Heart right ventricle (tissue), 16 donors: ENCODE data around the gene NIPBL. TPM values are rescaled to one million over a fixed set of nuclear protein-coding genes. Genes with fewer than 3 reads are reported as not detected.

Experiments used
- ATAC-seq, 8 donors: fragments of 200-7000 bp; cut with Tn5 transposase; one replicate each; pipeline ENCODE4 v1.9.1; 2020; ENCODE audit warnings: mild to moderate bottlenecking in 8 of 8, moderate library complexity in 8 of 8, moderate number of reproducible peaks in 1 of 8
- DNase-seq, 2 donors: peaks; one replicate each; pipeline ENCODE4 v3.0.0-alpha.2; 2020
- H3K27ac ChIP-seq, 10 donors: fragments of 200-600 bp; sonication (generic) in 2 of 10; one replicate each; pipeline versions ENCODE4 v1.5.0 to v1.8.0; 2020 to 2022; ENCODE audit warnings: mild to moderate bottlenecking in 3 of 10
- H3K27me3 ChIP-seq, 7 donors: fragments of 200-600 bp; one replicate each; pipeline ENCODE4 v1.8.0; 2021 to 2022; ENCODE audit warnings: mild to moderate bottlenecking in 2 of 7
- H3K36me3 ChIP-seq, 9 donors: fragments of 200-600 bp; sonication (generic) in 1 of 9; one replicate each; pipeline versions ENCODE4 v1.5.0 to v1.8.0; 2020 to 2022; ENCODE audit warnings: mild to moderate bottlenecking in 2 of 9
- H3K4me1 ChIP-seq, 9 donors: fragments of 200-600 bp; sonication (generic) in 1 of 9; one replicate each; pipeline versions ENCODE4 v1.5.0 to v1.8.0; 2020 to 2022; ENCODE audit warnings: mild to moderate bottlenecking in 4 of 9
- H3K4me3 ChIP-seq, 10 donors: fragments of 200-600 bp; sonication (generic) in 2 of 10; one replicate each; pipeline versions ENCODE4 v1.5.0 to v1.8.0; 2020 to 2022; ENCODE audit warnings: mild to moderate bottlenecking in 7 of 10, moderate library complexity in 2 of 10
- H3K9me3 ChIP-seq, 11 donors: fragments of 200-600 bp in 10 of 11; sonication (generic) in 2 of 11; one replicate each; pipeline versions ENCODE4 v1.5.0 to v1.8.0; 2013 to 2022; ENCODE audit warnings: mild to moderate bottlenecking in 2 of 11, control low read depth in 1 of 11, moderate library complexity in 1 of 11
- WGBS, 2 donors: extraction: QIAGEN DNeasy Blood & Tissue Kit; methylation state at CpG; one replicate each; pipeline ENCODE4 v1.1.7; 2013; ENCODE audit warnings: inconsistent platforms in 1 of 2; 5-methylcytosine and 5-hydroxymethylcytosine counted together
- intact Hi-C, 10 donors: fragments of 100-400 bp; cut with DNase I; formaldehyde crosslinking; loops; one replicate each; pipeline versions ENCODE4 v1.11.1 to v1.14.2; 2022
- polyA plus RNA-seq, 2 donors: library from polyadenylated mRNA; stranded (reverse); fragments of 200-250 nt; gene quantifications; one replicate each; pipeline ENCODE4 v1.2.3, GENCODE V29; 2013
- total RNA-seq, 10 donors: library from RNA; stranded (reverse); fragmentation: NEBNext Ultra II Directional in 3 of 10; extraction: Animal tissue kit (Norgen Biotek cat#: 25700) in 3 of 10; gene quantifications; one replicate each; pipeline versions ENCODE4 v1.2.1 to v1.2.4, GENCODE V29; 2021 to 2023
- TF ChIP-seq, protein P1 (sequence below), 9 donors: fragments of 200-600 bp; sonication (generic) in 2 of 9; IDR thresholded peaks; one replicate each; pipeline versions ENCODE4 v1.5.0 to v1.8.0; 2021 to 2022; ENCODE audit warnings: antibody characterized with exemption in 9 of 9, mild to moderate bottlenecking in 5 of 9, moderate library complexity in 1 of 9
- donor health status: Arrhythmogenic right ventricular cardiomyopathy.
- donor health status: ischemic (EF 13 %, LVEDD 7.1; RV severe dilation, severe dysfunction).
- donor health status: healthy with polysubstance abuse.
- donor health status: DM: no; HTN: yes; CAD: no.
- donor health status: DM: no; HTN: no; CAD: no.
- donor health status: ischemic (EF 25% LVEDD 6.9; RV normal size, moderate dysfunction).
- donor health status: ischemic (EF 25% LVEDD 5.7; RV mildly dilated, moderate dysfunction).
- donor health status: healthy.
- donor health status: DM: yes; HTN: yes; CAD: no.
- donor health status: Ischemic cardiomyopathy.
- donor health status: ischemic (EF 35%, LVEDD 5.7; RV mildly dilated, moderate dysfunction).
- donor health status: nonischemic (EF 11% LVEDD 7.7; RV severe dilation, severe dysfunction).
- donor health status: DM: yes; HTN: yes; CAD: no.
- donor health status: PGD.
- donor health status: ischemic (EF 29% LVEDD 5.4; RV normal size, mild dysfunction).
- donor health status: nonischemic (EF 23%, LVEDD 6.1; RV moderate dilation, normal function).

Gene NIPBL
- total and polyA plus RNA-seq, 12 donors: 9.9 to 52.3 (median 43.3) TPM

DNA sequence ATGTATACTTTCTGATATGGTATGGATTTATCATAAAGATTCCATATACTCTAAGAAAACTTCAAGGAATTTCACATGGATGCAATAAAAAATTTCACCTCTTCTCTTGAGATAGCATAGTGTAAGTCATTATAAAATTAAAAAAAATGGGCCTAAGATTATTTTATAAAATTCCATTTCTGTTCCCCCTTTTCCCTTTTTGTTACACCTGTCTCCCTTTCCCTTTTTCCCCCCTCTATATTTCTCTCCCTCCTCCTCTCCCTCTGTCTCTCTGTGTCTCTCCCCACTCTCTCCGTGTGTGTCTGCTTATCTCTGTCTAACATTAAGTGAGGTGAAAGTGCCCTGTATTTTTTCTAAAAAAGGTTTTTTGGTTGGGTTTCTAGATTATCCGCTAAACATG, 180.2 kb downstream of the NIPBL start:
- Histone ChIP-seq H3K27me3 (no peaks in the 10 kb centered on the region), H3K4me3 (no peak overlapping the region), H3K27ac (no peak overlapping the region), H3K36me3 (peaks cover 0 to 100% (median 60%) of the 10 kb centered on the region in 9 donors), H3K9me3 (no peaks in the 10 kb centered on the region), H3K4me1 (no peaks in the 10 kb centered on the region)
- no peak for DNase-seq
- TF ChIP-seq, protein P1, sequence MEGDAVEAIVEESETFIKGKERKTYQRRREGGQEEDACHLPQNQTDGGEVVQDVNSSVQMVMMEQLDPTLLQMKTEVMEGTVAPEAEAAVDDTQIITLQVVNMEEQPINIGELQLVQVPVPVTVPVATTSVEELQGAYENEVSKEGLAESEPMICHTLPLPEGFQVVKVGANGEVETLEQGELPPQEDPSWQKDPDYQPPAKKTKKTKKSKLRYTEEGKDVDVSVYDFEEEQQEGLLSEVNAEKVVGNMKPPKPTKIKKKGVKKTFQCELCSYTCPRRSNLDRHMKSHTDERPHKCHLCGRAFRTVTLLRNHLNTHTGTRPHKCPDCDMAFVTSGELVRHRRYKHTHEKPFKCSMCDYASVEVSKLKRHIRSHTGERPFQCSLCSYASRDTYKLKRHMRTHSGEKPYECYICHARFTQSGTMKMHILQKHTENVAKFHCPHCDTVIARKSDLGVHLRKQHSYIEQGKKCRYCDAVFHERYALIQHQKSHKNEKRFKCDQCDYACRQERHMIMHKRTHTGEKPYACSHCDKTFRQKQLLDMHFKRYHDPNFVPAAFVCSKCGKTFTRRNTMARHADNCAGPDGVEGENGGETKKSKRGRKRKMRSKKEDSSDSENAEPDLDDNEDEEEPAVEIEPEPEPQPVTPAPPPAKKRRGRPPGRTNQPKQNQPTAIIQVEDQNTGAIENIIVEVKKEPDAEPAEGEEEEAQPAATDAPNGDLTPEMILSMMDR (IDR thresholded peaks at IDR 0.05): no peak
- WGBS, 2 donors: 75 to 78% methylated on average over 2 of the region's 2 CpGs
- intact Hi-C loops: loop anchor here in 1 of 10 donors (10.0 kb wide), 1 partner anchor 118 kb away; no protein-coding TSS in a partner anchor
- no peak for ATAC-seq

DNA sequence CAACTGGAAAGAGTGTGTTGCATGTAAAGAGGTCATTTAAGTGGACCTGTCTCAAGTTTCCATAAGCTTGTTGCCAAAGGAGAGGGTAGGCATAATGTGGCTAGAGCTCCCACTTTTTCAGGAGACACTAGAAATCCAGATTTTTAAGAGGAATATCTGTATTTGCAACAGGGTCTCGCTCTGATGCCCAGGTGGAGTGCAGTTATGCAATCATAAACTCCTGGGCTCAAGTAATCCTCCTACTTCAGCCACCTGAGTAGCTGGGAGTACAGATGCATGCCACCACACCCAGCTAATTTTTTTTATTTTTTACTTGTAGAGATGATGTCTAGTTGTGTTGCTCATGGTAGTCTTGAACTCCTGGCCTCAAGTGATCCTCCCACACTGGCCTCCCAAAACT, 183.5 kb downstream of the NIPBL start:
- ATAC-seq: no peak
- H3K36me3 ChIP-seq: peaks cover 0 to 100% (median 61%) of the 10 kb centered on the region in 9 donors
- TF ChIP-seq, protein P1 (IDR thresholded peaks at IDR 0.05): no peak

DNA sequence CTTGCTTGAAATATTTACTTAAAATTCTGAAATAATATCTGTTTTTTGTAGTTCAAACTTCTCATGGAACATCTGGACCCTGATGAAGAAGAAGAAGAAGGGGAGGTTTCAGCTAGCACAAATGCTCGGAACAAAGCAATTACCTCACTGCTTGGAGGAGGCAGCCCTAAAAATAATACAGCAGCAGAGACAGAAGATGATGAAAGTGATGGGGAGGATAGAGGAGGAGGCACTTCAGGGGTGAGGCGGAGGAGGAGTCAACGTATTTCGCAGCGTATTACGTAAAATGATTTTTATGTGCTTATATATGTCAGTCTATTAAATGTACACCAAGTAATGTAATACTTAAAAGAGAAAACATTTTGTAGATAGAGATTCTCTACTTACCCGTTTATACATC, 187.2 kb downstream of the NIPBL start:
- H3K4me1 ChIP-seq: no peaks in the 10 kb centered on the region
- H3K27ac ChIP-seq: no peak overlapping the region
- intact Hi-C loops: no loop called here
- ATAC-seq (no peak), DNase-seq (no peak)
- 98 to 100% methylated on average over 7 of the region's 7 CpGs for WGBS, 2 donors
- no peaks in the 10 kb centered on the region for H3K9me3 ChIP-seq
- peaks cover 0 to 84% (median 50%) of the 10 kb centered on the region in 9 donors for H3K36me3 ChIP-seq
- no peaks in the 10 kb centered on the region for H3K27me3 ChIP-seq
- TF ChIP-seq, protein P1 (IDR thresholded peaks at IDR 0.05): no peak
- H3K4me3 ChIP-seq: no peak overlapping the region

More for the DNA sequence above, 183.5 kb downstream of the NIPBL start:
- WGBS, 2 donors: 100% methylated on average over 1 of the region's 1 CpG
- DNase-seq: no peak
- intact Hi-C loops: no loop called here
- Histone ChIP-seq H3K9me3 (no peaks in the 10 kb centered on the region), H3K27me3 (no peaks in the 10 kb centered on the region), H3K4me1 (no peaks in the 10 kb centered on the region), H3K27ac (no peak overlapping the region), H3K4me3 (no peak overlapping the region)

DNA sequence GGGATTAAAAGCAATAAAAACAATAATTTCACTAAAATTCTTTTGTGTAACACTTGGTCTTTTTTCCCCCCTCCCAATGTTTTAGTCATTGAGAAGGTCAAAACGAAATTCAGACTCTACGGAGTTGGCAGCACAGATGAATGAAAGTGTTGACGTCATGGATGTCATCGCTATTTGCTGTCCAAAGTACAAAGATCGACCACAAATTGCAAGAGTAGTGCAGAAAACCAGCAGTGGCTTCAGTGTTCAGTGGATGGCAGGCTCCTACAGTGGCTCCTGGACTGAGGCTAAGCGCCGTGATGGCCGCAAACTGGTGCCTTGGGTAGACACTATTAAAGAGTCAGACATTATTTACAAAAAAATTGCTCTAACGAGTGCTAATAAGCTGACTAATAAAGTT, 187.9 kb downstream of the NIPBL start:
- intact Hi-C loops: no loop called here
- H3K36me3 ChIP-seq: peaks cover 0 to 77% (median 44%) of the 10 kb centered on the region in 9 donors
- ATAC-seq: no peak
- H3K27ac ChIP-seq: no peak overlapping the region
- no peaks in the 10 kb centered on the region for H3K9me3 ChIP-seq
- no peak for DNase-seq
- TF ChIP-seq, protein P1 (IDR thresholded peaks at IDR 0.05): no peak
- 86 to 90% methylated on average over 9 of the region's 9 CpGs for WGBS, 2 donors
- H3K4me3 ChIP-seq: no peak overlapping the region
- H3K27me3 ChIP-seq: no peaks in the 10 kb centered on the region
- H3K4me1 ChIP-seq: no peaks in the 10 kb centered on the region
